Esophagus squamous epithelium (tissue), 4 donors: ENCODE measurements around the gene FAM120B.

Source experiments
- POLR2A ChIP-seq, 4 donors: fragments of 450-650 bp; IDR thresholded peaks; one replicate each; pipeline ENCODE4 v1.6.1; 2017; ENCODE audit warnings: antibody characterized with exemption in 4 of 4, mild to moderate bottlenecking in 4 of 4, moderate library complexity in 3 of 4
- TF ChIP-seq, protein P1 (sequence below), 6 experiments: fragments of 450-650 bp in 4 of 6; fragments of 200-600 bp in 2 of 6; sonication (generic) in 2 of 6; IDR thresholded peaks; one replicate each; pipeline ENCODE4 v1.5.1; 2016 to 2019; ENCODE audit warnings: antibody characterized with exemption in 6 of 6, mild to moderate bottlenecking in 4 of 6, moderate library complexity in 4 of 6

DNA sequence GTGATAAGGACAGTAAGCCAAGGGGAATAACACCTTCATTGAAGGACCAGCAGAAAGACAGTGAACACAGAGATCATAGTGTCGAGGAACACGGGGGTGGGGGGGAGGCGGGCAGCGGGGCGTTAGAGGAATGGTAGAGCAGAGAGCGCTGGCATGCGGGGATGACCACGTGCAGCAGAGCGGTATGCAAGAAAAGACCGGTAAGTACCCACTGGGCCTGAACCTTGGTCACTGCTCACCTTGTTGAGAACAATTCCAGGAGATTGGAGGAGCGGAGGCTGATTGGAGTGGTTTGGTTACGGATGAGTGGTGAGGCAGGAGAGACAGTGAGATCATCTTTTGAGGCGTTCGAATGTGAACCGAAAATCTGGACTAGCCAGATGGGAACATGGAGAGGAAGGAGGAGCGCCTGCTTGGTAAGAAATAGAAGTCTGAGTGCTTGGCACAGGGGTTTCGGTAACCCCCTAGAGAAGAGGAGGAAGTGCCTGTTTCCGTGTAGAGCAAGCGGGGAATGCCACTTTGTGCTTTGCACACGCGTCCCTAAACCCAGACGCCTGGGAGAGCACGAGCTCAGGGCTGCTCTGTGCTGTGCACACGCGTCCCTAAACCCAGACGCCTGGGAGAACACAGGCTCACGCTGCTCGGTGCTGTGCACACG is 70.0 kb downstream of the FAM120B start:
- TF ChIP-seq, protein P1, sequence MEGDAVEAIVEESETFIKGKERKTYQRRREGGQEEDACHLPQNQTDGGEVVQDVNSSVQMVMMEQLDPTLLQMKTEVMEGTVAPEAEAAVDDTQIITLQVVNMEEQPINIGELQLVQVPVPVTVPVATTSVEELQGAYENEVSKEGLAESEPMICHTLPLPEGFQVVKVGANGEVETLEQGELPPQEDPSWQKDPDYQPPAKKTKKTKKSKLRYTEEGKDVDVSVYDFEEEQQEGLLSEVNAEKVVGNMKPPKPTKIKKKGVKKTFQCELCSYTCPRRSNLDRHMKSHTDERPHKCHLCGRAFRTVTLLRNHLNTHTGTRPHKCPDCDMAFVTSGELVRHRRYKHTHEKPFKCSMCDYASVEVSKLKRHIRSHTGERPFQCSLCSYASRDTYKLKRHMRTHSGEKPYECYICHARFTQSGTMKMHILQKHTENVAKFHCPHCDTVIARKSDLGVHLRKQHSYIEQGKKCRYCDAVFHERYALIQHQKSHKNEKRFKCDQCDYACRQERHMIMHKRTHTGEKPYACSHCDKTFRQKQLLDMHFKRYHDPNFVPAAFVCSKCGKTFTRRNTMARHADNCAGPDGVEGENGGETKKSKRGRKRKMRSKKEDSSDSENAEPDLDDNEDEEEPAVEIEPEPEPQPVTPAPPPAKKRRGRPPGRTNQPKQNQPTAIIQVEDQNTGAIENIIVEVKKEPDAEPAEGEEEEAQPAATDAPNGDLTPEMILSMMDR (IDR thresholded peaks at IDR 0.05): no peak
- no peak for TF ChIP-seq POLR2A (IDR thresholded peaks at IDR 0.05)
